ENCODE measurements around the gene CAMP.
"Not testable (repeated sequence)": the region's sequence is repeated elsewhere in the genome, so short reads cannot be mapped to it uniquely, and the experiment has no call there.

CAMP gene

GRCh38 chr3:48222616-48223513 lies at the start of gene CAMP:
CAMP (plus strand) TSS chr3:48223495; CDS start chr3:48223512, 17 bp downstream.
- peak; percentile 0 for DNase-seq

GRCh38 chr3:48178072-48178471 lies 45.2 kb upstream of the CAMP start:
- DNase-seq = no peak

- DNase-seq = no peak
These were observed 43.3 kb upstream of the CAMP start for GRCh38 chr3:48180021-48180420.

- no peak for DNase-seq
These were observed 42.6 kb upstream of the CAMP start for GRCh38 chr3:48180531-48181253.

GRCh38 chr3:48184299-48184698 lies 39.0 kb upstream of the CAMP start:
- no peak for DNase-seq

GRCh38 chr3:48185129-48185528 lies 38.2 kb upstream of the CAMP start:
- no peak for DNase-seq

GRCh38 chr3:48186631-48187300 lies 36.5 kb upstream of the CAMP start:
- no peak for DNase-seq

GRCh38 chr3:48187301-48187578 lies 36.1 kb upstream of the CAMP start:
- no peak for DNase-seq

GRCh38 chr3:48187579-48188265 lies 35.6 kb upstream of the CAMP start:
- DNase-seq = no peak

- DNase-seq = peak; percentile 92
These were observed 34.8 kb upstream of the CAMP start, which contains the start of gene CDC25A for GRCh38 chr3:48188266-48189201. CDC25A (minus strand) TSS chr3:48188417; CDS start chr3:48187947, 470 bp downstream.

- DNase-seq = no peak
These were observed 34.0 kb upstream of the CAMP start for GRCh38 chr3:48189321-48189720.

GRCh38 chr3:48190911-48191310 lies 32.4 kb upstream of the CAMP start:
- DNase-seq = no peak

GRCh38 chr3:48194446-48195071 lies 28.7 kb upstream of the CAMP start:
- peak; percentile 18 for DNase-seq

- DNase-seq = no peak
These were observed 26.7 kb upstream of the CAMP start for GRCh38 chr3:48196611-48197010.

GRCh38 chr3:48199117-48199516 lies 24.2 kb upstream of the CAMP start:
- DNase-seq = no peak

GRCh38 chr3:48202632-48203031 lies 20.7 kb upstream of the CAMP start:
- DNase-seq = no peak

GRCh38 chr3:48208076-48208475 lies 15.2 kb upstream of the CAMP start:
- DNase-seq = no peak

GRCh38 chr3:48209445-48209844 lies 13.8 kb upstream of the CAMP start:
- DNase-seq = no peak

- not testable (repeated sequence) for DNase-seq
These were observed 12.8 kb upstream of the CAMP start for GRCh38 chr3:48210534-48210933.

- not testable (repeated sequence) for DNase-seq
These were observed 11.5 kb upstream of the CAMP start for GRCh38 chr3:48211776-48212175.

GRCh38 chr3:48214225-48214624 lies 9.1 kb upstream of the CAMP start:
- no peak for DNase-seq

All from NCI-H1694 treated with DMSO at 0.1 percent for 48 hours (cell line).